HAP-1 (cell line): ENCODE measurements around the gene TRIM52.
A peak's percentile ranks its signal among the peaks of the same experiment; 100 is the strongest.

ENCODE experiments used
- DNase-seq, 2 experiments: peaks; one replicate each; pipeline ENCODE4 v3.0.0-alpha.2; 2016 to 2020; ENCODE audit warnings: low spot score in 2 of 2
- H3K27me3 ChIP-seq: fragments of 250-450 bp; sonication (Bioruptor Pico); 2 replicates; pipeline ENCODE4 v1.5.1; 2020; ENCODE audit warnings: low read depth, mild to moderate bottlenecking, moderate library complexity
- H3K36me3 ChIP-seq: fragments of 250-450 bp; sonication (Bioruptor Pico); replicated peaks from 2 replicates; pipeline ENCODE4 v1.5.1; 2020; ENCODE audit warnings: mild to moderate bottlenecking
- H3K4me1 ChIP-seq: fragments of 250-450 bp; sonication (Bioruptor Pico); 2 replicates; pipeline ENCODE4 v1.5.1; 2020; ENCODE audit warnings: mild to moderate bottlenecking
- H3K4me3 ChIP-seq: fragments of 250-450 bp; sonication (Bioruptor Pico); 2 replicates; pipeline ENCODE4 v1.5.1; 2020; ENCODE audit warnings: mild to moderate bottlenecking, moderate library complexity
- H3K9me3 ChIP-seq: fragments of 250-450 bp; sonication (Bioruptor Pico); 2 replicates; pipeline ENCODE4 v1.5.1; 2020; ENCODE audit warnings: mild to moderate bottlenecking, moderate library complexity
- in situ Hi-C: fragments of 300-500 bp; cut with MboI; formaldehyde crosslinking; loops from 3 replicates; pipeline ENCODE4 v1.14.3; 2020; ENCODE audit warnings: low sequenced_read_pairs, inconsistent platforms, mixed read lengths

TRIM52 gene

DNA sequence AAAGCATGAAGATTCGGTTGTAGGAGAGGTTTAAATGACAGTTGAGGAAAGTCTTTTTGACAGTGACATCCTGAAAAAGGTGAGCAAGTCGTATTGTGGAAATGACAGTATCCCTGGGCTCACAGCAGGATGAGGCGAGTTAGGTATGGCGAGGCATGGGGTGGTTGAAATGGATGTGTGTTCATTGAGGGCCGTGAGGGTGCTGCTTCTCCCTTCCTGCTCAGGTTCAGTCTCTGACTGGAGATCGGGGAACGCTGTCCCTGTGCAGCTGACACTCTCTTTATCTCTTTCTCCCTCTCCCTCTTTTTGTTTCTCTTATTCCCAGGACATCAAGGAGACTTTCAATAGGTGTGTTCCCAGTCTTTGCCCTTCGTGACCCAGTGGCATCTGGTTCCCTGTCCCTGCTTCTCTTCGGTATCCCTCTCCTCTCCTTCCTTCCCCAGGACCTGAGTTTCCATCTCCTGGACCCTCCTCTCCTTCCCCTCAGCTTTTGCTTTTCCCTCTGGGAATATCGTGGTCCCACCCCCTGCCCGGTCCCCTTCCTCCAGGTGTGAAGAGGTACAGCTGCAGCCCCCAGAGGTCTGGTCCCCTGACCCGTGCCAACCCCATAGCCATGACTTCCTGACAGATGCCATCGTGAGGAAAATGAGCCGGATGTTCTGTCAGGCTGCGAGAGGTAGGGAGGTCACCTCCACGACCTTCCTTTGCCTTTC is 27.7 kb downstream of the TRIM52 start:
- peaks cover 63% of the 10 kb centered on the region for H3K36me3 ChIP-seq
- no peaks in the 10 kb centered on the region for H3K4me1 ChIP-seq
- no peak for DNase-seq
- H3K9me3 ChIP-seq = no peaks in the 10 kb centered on the region
- H3K27me3 ChIP-seq = no peaks in the 10 kb centered on the region
- in situ Hi-C loops = no loop called here
- H3K4me3 ChIP-seq = no peak overlapping the region

DNA sequence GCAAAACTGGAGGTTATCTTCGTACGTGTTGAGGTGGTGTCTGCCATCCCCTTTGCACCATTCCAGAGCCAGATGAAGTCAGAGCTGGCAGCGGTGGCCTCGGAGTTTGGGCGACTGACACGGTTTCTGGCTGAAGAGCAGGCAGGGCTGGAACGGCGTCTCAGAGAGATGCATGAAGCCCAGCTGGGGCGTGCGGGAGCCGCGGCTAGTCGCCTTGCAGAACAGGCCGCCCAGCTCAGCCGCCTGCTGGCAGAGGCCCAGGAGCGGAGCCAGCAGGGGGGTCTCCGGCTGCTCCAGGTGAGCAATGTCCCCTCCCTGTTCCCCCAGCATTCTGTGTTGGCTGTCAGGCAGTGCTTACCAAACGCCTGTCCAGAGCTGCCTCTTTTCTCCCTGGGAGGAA is 28.4 kb downstream of the TRIM52 start:
- no peak for DNase-seq
- Histone ChIP-seq H3K27me3 (no peaks in the 10 kb centered on the region), H3K36me3 (peaks cover 57% of the 10 kb centered on the region), H3K9me3 (no peaks in the 10 kb centered on the region), H3K4me1 (no peaks in the 10 kb centered on the region), H3K4me3 (no peak overlapping the region)
- in situ Hi-C loops = no loop called here

DNA sequence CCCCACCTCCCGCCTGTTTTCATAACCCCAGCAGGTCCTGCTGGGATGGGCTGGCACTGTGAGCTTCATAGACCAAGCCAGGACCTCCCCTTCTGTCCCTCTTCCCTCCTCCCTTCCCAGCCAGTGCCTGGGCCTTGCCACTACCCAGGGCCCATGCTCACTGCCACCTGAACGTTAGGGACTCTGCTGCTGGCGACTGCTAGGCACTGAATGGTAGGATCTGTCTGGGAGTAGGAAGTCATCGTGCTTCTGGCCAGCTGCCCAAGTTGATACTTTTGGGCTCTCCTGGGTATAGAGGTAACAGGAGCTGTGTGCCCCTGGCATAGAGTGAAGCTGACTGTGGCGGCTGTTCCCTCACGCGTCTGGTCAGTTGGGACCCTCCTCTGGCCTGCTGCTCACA is 29.5 kb downstream of the TRIM52 start:
- H3K36me3 ChIP-seq = peaks cover 48% of the 10 kb centered on the region

DNA sequence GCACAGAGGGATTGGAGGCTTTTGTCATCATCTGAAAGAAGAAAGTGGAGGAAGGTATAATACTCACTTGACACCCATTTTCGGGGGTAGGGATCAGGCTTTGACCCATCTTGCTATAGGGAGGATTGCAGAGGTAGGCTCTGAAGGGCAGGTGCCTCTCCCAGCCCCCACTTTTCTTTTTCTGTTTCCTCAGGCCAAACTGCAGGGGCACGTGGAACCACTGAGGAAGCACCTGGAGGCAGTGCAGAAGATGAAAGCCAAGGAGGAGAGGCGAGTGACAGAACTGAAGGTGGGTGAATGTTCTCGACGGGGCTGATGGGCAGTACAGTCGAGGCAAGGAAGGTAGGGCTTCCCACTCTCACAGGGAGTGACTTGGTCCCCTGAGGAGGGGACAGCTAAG is 30.4 kb downstream of the TRIM52 start:
- H3K27me3 ChIP-seq = no peaks in the 10 kb centered on the region
- no peaks in the 10 kb centered on the region for H3K9me3 ChIP-seq
- in situ Hi-C loops = no loop called here
- DNase-seq = no peak
- no peak overlapping the region for H3K4me3 ChIP-seq
- H3K36me3 ChIP-seq = peaks cover 39% of the 10 kb centered on the region
- no peaks in the 10 kb centered on the region for H3K4me1 ChIP-seq

More for the DNA sequence above, 29.5 kb downstream of the TRIM52 start:
- no peak for DNase-seq
- Histone ChIP-seq H3K9me3 (no peaks in the 10 kb centered on the region), H3K4me1 (no peaks in the 10 kb centered on the region), H3K27me3 (no peaks in the 10 kb centered on the region), H3K4me3 (no peak overlapping the region)
- in situ Hi-C loops = no loop called here

DNA sequence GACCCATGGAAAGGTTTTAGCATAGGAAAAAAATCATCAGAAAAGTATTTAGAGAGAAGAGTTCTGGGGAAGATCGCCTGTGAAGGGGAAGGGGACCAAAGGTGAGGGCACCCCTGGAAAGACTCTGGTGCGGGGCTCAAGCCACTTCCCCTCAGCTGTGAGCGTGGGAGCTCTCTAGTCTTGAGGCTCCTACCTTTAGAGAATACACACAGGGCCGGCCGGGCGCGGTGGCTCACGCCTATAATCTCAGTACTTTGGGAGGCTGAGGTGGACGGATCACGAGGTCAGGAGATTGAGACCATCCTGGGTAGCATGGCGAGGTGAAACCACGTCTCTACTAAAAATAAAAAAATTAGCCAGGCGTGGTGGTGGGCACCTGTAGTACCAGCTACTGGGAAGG is 30.9 kb downstream of the TRIM52 start:
- H3K27me3 ChIP-seq = no peaks in the 10 kb centered on the region
- H3K4me3 ChIP-seq = no peak overlapping the region
- H3K4me1 ChIP-seq = peaks cover under 1% of the 10 kb centered on the region; the same call in 1 of the 2 replicates
- no peak for DNase-seq
- peaks cover 39% of the 10 kb centered on the region for H3K36me3 ChIP-seq
- H3K9me3 ChIP-seq = no peaks in the 10 kb centered on the region
- in situ Hi-C loops = no loop called here

DNA sequence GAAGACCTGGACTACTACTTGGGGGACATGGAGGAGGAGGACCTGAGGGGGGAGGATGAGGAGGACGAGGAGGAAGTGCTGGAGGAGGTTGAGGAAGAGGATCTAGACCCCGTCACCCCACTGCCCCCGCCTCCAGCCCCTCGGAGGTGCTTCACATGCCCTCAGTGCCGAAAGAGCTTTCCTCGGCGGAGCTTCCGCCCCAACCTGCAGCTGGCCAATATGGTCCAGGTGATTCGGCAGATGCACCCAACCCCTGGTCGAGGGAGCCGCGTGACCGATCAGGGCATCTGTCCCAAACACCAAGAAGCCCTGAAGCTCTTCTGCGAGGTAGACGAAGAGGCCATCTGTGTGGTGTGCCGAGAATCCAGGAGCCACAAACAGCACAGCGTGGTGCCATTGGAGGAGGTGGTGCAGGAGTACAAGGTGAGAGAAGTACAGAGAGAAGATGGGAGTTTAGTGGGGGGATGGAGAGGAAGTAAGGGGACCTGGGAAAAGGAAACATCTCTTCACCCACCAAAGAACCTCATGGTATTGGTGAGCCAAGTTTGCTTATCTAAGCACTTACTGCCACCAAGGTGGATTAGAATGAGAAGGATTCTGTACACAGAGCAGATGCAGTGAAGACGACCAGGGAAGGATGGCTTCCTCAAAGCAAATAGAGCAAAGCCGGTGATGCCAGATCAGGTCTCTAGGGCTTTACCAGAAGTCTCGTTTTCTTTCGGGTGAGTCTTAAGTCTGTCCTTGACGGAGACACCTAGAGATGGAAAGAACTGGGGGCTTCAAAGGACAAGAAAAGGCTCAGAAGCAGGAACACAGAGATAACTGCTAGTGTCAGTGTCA is 36.3 kb downstream of the TRIM52 start:
- Histone ChIP-seq H3K4me1 (peaks cover 12% of the 10 kb centered on the region), H3K4me3 (peak overlapping the region; percentile 88), H3K27me3 (no peaks in the 10 kb centered on the region), H3K9me3 (no peaks in the 10 kb centered on the region), H3K36me3 (peaks cover 8% of the 10 kb centered on the region; the same call in 1 of the 2 replicates)
- in situ Hi-C loops = loop anchor here (5.0 kb wide), 1 partner anchor 37 kb away; no protein-coding TSS in a partner anchor
- no peak for DNase-seq

DNA sequence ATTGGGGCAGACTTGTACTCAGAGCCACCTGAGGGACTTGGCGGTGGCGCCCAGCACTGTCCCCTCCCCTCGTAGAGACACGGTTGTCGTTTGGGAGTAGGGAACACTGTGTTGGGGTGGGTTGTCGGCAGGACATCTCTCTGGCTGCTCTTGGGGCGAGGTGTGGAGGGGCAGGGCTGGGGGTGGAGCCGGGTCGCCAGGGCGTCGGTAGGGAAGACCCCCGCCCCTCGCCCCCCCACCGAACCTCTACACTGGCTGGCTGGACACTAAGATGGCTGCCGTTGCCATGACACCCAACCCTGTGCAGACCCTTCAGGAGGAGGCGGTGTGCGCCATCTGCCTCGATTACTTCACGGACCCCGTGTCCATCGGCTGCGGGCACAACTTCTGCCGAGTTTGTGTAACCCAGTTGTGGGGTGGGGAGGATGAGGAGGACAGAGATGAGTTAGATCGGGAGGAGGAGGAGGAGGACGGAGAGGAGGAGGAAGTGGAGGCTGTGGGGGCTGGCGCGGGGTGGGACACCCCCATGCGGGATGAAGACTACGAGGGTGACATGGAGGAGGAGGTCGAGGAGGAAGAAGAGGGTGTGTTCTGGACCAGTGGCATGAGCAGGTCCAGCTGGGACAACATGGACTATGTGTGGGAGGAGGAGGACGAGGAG is 37.1 kb downstream of the TRIM52 start:
- Histone ChIP-seq H3K4me3 (peak overlapping the region; percentile 88), H3K4me1 (peaks cover 12% of the 10 kb centered on the region), H3K27me3 (no peaks in the 10 kb centered on the region), H3K36me3 (peaks cover 8% of the 10 kb centered on the region; the same call in 1 of the 2 replicates), H3K9me3 (no peaks in the 10 kb centered on the region)
- in situ Hi-C loops = loop anchor here (5.0 kb wide), 1 partner anchor 37 kb away; no protein-coding TSS in a partner anchor
- peak; percentile 47 to 82 for DNase-seq

DNA sequence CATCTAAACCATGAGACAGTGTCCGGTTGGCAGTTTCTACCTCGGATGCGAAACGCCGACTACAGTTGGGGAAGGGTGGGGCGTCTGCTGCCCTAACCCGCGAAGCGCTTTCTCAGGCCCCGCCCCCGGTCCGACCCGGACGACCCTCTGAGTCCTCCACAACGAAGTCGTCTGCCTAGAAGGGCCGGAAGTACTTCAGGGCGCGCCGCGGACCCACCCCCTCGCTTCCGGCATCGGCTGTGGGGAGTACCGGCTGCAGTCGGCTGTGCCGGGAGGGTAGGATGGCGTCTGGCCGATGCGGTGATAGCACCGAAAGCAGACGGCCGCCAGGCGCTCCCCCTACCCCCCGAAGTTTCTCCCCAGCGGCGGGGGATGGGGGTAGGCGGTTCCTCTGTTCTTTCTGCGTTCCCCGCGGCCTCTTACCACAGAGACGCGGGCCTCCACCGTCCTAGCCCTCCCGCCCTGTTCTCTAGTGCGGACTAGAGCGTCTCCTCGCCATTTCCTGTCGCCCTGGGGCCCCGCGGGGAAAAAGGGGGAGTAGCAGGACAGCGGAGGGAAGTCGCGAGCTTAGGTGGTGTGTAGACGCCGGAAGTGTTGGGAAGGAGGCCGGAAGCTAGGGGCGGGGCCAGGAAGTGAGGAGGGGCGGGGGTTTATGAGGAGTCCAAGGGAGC is 37.8 kb downstream of the TRIM52 start, which contains the start of gene TRIM41:
TRIM41 (plus strand) TSS at position 224 of the 671 bp plus-strand sequence. CDS start 719 bp downstream, outside the sequence.
- Histone ChIP-seq H3K27me3 (no peaks in the 10 kb centered on the region), H3K36me3 (peaks cover 8% of the 10 kb centered on the region; the same call in 1 of the 2 replicates), H3K4me3 (peak within 1 kb of the TSS; percentile 88), H3K4me1 (peaks cover 14% of the 10 kb centered on the region), H3K9me3 (no peaks in the 10 kb centered on the region)
- DNase-seq = peak; percentile 94 to 99
- in situ Hi-C loops = loop anchor here (5.0 kb wide), 1 partner anchor 36 kb away; no protein-coding TSS in a partner anchor

DNA sequence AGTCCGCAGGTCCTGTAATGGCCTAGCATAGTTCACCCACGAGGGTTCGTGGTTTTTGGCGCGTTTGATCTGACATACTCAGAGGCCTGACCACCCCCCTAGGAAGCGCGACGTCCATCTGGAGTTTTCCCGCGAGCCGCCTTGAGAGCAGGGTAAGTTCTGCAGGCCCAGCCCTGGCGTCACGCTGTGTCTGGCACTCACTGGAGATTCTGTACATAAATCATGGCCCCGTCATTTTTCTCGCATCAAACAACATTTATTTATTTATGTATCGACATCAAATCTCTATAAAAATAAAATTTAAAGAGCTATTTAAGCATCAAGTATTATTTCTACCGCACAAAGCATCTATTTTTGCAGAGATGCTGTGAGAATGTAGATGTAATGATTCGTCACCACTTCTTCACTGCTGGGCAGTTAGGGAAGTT is 38.3 kb downstream of the TRIM52 start:
- peak overlapping the region; percentile 88 for H3K4me3 ChIP-seq
- peaks cover 17% of the 10 kb centered on the region for H3K4me1 ChIP-seq
- no peaks in the 10 kb centered on the region for H3K27me3 ChIP-seq
- in situ Hi-C loops = loop anchor here (5.0 kb wide), 1 partner anchor 35 kb away; no protein-coding TSS in a partner anchor
- peaks cover 8% of the 10 kb centered on the region; the same call in 1 of the 2 replicates for H3K36me3 ChIP-seq
- no peaks in the 10 kb centered on the region for H3K9me3 ChIP-seq
- peak in 1 of 2 experiments; percentile 36 for DNase-seq

DNA sequence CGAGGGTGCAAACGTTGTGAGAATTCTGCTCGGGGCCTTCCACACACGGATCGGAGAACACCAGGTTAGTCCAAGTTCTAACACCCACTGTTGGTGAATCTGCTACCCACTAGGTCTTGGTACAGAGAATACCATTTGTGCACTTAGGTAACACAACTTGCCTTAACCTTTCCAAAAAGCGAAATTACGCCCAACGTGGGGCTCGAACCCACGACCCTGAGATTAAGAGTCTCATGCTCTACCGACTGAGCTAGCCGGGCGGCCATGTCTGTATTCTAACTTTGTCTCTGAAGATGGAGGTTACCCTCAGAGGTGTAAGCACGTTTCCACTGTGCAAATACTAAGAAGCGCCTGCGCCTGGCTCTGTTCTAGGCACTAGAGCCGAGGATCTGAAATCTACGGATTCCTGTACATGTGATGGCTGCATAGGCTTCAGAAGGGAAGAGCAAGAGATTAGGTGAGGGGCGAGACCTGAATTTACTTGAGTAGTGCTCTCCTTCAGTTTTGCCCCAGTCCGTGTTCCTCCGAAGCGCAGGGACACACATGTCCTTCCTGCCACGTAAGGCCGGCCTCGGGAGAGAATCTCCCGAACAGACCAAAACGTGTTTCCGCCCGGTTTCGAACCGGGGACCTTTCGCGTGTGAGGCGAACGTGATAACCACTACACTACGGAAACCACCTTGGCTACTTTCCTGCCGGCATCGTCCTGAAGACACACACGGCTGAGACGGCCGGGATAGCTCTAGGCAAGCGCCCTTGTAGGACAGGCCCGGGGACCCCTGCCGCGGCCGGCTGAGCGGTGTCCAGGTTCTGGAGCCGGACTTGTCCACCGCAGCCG is 38.9 kb downstream of the TRIM52 start:
- no peaks in the 10 kb centered on the region for H3K9me3 ChIP-seq
- in situ Hi-C loops = loop anchor here (5.0 kb wide), 1 partner anchor 35 kb away; no protein-coding TSS in a partner anchor
- peak; percentile 95 to 97 for DNase-seq
- H3K27me3 ChIP-seq = no peaks in the 10 kb centered on the region
- peak overlapping the region; percentile 88 for H3K4me3 ChIP-seq
- peaks cover 18% of the 10 kb centered on the region for H3K4me1 ChIP-seq
- H3K36me3 ChIP-seq = peaks cover 5% of the 10 kb centered on the region; the same call in 1 of the 2 replicates

DNA sequence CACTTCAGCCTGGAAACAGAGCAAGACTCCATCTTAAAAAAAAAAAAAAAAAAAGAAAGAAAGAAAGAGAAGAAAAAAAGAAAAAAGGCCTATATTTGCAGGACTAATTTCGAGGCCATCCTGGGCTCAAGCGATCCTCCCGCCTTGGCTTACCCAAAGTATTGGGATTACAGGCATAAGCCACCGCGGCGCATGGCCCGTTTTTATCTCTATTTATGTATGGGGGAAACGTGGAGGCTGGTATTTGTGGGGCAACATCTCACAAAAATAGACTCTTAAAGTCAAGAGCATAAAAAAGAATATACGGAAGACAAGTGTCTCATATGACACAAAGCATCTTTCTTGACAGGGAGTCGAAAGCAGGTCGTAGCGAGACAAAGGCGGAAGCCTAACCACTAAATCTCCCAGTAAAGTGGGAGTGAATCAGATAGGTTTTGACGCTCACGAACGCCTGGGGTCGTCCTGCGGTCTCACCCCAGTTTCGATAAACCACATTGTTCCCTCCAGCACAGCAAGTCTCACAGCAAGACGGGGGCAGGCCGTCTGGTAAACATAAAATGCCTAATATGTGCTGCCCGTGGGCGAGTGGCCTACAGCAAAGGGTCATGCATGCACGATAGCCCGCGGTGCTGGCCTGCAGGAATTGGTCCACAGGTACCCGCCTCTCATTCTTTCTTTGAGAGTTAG is 39.7 kb downstream of the TRIM52 start:
- peaks cover 18% of the 10 kb centered on the region for H3K4me1 ChIP-seq

DNA sequence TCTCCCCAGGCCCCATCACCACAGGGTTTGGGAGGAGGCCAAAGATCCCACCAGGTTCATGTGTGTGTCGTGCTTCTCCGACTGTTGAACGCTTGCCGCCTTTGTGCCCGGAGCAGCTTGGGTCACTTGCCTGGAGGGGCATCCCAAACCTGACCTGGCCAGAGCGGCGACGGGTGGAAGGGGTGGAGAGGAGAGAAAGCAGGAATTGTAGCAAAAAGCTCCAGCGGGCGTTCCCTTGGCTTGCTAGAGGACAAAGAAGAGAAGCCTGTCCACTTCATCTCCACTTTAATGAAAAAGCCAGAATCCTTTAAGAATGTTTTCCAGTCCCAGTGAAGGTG is 40.8 kb downstream of the TRIM52 start:
- Histone ChIP-seq H3K27me3 (no peaks in the 10 kb centered on the region), H3K4me1 (peaks cover 18% of the 10 kb centered on the region), H3K9me3 (no peaks in the 10 kb centered on the region), H3K36me3 (peaks cover 2% of the 10 kb centered on the region; the same call in 1 of the 2 replicates), H3K4me3 (no peak overlapping the region)
- in situ Hi-C loops = loop anchor here (5.0 kb wide), 1 partner anchor 33 kb away; no protein-coding TSS in a partner anchor
- DNase-seq = no peak

More for the DNA sequence above, 39.7 kb downstream of the TRIM52 start:
- H3K4me3 ChIP-seq = peak overlapping the region; percentile 88
- in situ Hi-C loops = loop anchor here (5.0 kb wide), 1 partner anchor 34 kb away; no protein-coding TSS in a partner anchor
- peaks cover 5% of the 10 kb centered on the region; the same call in 1 of the 2 replicates for H3K36me3 ChIP-seq
- H3K27me3 ChIP-seq = no peaks in the 10 kb centered on the region
- H3K9me3 ChIP-seq = no peaks in the 10 kb centered on the region
- DNase-seq = no peak
